NCI-H187 treated with DMSO at 0.1 percent for 48 hours (cell line): ENCODE results near the gene GUCD1.
"Not testable (repeated sequence)": the region's sequence is repeated elsewhere in the genome, so short reads cannot be mapped to it uniquely, and the experiment has no call there.

ENCODE experiments used
- DNase-seq: peaks from one replicate; lab custom pipeline; 2025; lab: John Stamatoyannopoulos, UW

The GUCD1 gene

DNA sequence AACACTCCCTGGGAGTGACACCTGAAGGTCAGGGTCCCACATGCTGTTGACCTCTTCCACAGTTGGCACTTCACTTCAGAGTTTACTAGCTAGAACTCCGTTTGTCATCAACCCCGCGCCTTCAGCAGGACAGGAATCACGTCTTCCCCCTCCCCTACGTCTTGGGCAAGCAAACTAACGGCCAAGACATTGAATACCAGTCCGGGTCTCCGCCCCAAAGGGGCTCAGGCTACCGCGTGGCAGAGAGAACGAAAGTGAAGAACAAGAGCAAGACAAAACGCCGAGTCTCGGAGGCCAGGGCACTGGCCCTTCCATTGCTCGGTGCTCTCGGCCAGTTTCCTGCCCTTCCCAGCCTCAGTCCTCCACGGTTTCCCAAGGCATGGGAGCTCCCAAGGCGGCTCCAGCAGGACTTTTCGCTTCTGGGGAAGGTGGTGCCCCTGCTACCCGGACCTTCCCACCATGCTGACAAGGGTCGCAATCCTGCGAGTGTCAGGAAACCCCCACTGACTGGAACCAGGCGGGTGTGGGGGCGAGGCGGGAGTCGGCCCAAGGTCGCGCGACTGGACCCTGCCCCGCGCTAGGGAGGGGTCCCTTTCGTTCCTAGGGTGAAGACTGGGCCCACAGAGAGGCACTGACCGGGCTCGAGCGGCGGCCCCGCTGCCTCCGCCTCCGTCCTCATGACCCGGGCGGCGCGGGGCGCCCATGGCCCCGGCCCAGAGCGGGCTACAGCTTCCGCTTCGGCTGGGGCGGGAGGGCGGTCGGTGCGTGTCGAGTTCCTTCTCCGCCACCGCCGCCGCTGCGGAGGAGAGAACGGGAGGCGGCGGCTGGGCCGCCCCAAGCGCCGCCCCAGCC, at the start of gene GUCD1:
GUCD1 (minus strand) TSS at position 826 of the 852 bp plus-strand sequence; CDS start at position 679, 147 bp downstream.
- no peak for DNase-seq

DNA sequence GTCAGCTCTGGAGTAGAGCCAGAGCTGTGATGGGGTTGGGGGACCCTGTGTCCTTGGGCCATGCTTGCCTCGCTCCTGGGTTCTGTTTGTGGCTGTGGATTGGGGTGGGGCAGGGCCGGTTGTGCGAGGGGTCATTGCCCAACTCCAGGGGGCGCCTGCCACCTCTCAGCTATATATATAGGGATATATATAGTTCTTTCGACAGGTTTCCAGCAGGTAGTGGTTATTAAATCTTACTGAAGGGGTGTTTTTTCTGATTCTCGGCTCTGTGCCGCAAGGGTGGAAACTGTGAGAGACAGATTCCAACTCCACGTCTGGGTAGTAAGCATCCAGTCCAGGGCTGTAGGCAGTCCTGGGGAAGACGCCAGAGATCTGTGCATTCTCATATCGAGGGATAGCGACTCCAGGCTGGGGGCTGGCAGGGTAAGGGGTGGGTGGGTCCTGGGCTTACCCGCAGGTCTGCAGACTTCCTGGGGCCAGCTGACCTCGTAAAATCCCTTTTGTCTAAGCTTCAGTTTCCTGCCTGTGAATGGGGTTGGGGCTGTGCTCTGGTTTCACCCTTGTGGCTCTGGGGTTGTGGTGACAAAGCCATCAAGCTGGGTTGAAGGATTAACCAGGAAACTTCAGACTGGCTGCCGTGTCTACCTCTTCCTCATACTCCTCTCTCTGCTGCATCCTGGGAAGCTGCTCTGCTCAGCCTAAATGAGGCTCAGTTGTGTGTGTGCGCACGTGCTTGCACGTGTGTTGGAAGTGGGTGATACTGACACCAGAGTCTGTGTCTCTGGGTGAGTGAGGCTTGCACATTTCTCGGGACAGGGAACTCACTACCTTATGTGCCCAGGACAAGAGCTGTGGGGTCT, 49.1 kb upstream of the GUCD1 start:
- DNase-seq = not testable (repeated sequence)

DNA sequence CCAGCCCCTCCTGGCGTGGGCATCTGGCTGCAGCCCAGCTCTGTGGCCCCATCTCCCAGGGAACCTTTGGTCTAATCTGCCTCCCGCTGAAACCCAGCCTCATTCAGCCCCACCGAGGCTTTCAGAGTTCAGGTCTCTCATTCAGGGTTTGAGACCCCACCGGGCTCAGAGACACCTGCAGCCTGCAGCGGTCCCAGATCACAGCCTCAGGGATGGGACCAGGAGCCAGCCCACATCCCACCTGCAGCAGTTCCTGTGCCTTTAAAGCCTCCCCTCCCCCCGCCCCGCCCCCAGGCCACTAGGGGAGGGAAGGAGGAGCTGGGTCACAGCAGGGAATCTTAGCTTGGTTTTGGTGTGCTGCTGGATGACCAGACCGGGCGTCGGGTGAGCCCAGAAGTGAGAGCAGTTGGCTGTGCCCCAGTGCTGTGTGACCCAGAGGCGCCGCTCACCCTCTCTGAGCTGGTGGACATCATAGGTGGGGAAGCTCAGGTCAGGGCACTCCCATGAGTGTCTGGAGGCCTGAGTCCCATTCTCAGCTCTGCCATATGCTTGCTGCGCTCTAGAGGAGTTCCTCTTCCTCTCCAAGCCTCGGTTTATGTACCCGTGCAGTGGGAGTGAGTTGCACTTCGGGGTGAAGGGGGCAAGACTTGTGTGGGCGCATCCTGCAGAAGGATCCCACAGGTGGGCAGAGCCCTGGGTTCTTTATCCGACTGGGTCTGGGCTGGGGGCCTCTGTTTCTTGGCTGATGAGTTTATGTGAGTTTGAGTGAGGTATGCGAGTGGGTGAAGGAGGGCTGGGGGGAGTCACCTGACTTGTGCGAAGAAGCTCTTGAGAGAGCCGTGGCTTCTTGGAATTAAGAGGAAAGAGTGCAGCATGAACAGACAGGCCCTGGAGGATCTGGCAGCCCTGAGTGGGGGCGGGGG, 48.2 kb upstream of the GUCD1 start, which contains the start of gene GGT1:
GGT1 (plus strand) TSS at position 347 of the 923 bp plus-strand sequence. CDS start 7,889 bp downstream, outside the sequence.
- DNase-seq = not testable (repeated sequence)

DNA sequence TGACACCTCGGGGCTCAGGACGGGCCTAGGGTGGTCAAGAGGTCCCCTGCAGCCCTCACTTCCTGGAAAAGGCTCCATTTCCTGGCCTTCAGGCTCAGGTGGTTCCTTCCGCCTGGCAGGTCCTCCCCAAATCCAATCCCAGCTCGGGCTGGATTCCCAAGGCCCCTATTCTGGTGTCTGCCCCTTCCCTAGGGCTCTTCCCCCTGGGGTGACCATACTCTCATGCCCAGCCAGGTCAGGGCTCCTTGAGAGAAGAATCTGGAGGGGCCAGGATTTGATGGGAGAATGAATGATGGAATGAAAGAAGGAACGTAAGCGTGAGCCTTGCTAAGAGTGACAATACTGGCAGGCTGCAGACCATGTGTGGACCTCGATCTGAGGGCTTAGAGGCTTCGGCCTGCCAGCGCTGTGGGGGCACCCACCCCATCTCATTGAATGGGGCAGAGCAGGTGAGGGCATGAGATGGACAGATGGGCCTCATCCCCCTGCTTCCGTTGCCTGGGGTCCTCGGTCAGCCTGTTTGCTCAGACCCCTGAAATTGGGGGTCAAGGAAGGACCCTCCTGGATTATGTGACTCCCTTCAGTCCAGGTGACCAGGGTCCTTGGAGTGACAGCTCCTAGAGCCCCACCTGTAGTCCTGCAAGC, 47.3 kb upstream of the GUCD1 start:
- DNase-seq = not testable (repeated sequence)

DNA sequence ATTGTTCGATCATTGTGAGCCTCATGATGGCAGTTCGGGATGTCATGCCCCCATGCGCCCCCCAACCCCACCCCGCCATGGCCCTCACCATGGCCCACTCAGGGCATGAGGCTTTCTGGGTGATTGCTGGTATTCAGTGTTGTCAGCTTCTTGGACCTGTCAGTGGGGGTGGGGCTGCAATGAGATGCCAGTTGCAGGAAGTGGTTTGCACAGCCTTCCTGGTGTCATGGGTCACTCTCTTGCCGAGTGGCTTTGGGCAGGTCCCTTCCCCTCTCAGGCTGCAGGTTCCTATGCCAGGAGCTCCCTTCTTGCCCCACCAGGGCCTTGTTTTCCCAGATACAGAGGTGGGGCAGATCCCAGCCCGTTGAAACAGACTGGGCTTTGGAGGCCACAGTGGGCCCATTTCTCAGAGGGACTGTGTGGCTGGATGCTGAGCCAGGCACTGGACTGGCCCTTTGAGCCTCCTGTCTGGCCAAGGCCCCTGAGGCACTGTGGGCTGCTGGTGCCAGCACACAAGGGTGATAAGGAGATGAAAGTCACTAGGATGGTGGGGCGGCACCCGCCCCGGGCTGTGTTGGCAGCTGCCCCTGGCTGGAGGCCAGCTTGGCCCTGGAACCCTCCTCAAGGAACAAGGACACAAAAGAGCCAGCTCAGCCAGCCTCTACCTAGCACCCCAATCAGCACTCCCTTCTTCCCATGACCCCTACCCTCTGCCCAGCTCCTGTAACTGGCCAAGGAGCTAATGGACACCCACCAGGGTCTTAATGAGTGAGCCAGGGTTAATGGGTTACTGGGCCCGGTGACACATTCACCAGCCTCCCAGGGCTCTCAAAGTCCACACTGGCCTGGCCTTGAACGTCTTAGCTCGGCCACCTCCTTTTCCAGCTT, 46.5 kb upstream of the GUCD1 start:
- no peak for DNase-seq

DNA sequence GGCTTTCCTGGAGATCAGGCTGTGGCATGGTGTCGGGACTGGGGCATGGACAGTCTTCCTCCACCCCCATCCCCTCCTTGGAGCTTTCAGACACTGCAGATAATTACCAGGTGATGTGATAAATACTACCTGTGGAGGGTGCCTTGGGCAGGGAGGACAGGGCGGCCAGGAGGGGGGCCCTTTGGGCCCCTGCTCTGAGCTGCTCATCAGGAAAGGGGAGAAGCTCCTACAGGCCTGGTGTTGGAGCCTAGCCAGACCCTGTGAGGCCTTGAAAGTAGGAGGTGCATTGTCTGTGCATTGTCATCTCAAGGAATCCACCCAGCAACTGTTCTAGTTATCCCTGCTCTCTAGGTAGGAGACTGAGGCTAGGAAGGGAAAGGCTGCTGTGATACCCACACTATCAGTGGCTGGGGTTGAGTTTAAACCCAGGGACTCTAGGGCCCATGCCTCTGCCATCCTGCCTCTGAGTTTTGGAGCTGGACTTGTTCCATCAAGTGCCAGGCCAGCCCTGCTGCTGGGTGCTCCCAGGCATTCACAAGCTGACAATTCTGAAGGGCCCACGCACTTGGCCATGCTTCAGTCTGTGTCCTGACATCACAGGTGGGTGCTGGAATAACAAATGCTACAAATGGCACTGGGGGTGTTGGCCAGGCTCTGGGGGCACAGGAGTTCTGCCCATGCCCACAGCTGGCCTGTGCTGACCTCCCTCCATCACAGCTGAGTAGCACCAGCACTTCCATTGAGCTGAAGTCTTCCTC, 45.2 kb upstream of the GUCD1 start:
- DNase-seq = not testable (repeated sequence)

DNA sequence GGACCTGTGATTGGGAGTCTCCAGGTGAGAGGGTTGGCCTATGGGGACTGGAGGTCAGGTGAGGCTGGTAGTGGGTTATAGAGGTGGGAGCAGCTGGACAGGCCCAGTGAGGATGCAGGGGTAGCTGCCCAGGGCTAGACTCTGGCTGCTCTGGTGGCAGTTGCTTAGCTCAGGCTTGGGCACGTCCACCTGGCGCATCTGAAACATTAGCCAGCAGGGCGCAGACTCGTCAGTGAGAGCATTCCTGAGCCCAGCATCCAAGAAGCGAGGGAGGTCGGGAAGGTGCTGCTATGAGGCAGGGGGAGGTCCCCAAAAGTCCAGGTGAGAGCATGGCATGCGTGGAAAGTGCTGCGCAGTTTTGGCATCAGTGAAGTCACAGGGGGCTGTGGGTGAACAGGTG, 44.6 kb upstream of the GUCD1 start:
- DNase-seq = no peak

DNA sequence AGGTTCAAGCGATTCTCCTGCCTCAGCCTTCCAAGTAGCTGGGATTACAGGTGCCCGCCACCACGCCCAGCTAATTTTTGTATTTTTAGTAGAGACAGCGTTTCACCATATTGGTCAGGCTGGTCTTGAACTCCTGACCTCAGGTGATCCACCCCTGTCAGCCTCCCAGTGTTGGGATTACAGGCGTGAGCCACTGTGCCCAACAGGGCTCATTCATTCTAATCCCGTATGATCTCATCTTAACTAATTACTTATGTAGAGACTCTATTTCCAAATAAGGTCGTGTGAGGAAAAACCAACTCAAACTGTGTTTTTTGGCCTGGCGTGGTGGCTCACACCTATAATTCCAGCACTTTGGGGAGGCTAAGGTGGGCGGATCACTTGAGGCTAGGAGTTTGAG, 42.1 kb upstream of the GUCD1 start:
- DNase-seq = not testable (repeated sequence)

DNA sequence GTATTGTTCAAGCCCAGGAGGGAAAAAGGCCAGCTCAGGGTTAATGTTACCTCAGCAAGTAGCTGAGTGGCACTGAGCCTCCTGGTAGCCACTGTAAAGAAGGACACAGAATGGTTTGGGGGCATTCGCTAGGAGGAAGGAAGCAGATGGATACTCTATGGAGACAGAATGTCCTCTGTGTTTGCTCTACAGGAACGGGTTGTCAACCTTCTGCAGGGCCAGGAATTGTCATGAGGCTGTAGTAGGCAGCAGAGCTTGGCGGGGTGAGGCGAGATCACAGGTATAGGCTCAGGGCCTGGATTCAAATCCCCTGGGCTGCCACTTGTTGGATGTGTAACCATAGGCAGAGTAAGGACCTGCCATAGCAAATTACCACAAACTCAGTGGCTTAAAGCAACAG, 40.9 kb upstream of the GUCD1 start:
- DNase-seq = no peak

DNA sequence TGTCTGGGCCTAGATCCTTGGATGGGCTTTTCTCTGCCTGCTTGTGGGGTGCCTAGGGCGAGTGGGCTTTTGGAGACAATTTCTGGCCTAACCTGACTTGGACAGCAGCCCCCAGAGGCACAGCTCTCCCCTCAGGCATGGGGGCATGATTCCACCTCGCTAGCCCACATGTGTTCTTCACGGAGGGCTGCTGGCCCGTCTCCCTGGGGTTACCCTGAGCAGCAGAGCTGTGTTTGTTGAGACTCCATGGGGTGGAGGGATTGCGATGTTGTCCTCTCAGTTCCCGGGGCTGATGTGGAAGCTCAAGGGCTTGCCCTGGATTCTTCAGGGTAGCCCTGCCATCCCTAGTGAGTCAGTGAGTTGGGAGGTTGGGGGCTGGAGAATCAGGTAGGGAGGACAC, 40.3 kb upstream of the GUCD1 start:
- no peak for DNase-seq

DNA sequence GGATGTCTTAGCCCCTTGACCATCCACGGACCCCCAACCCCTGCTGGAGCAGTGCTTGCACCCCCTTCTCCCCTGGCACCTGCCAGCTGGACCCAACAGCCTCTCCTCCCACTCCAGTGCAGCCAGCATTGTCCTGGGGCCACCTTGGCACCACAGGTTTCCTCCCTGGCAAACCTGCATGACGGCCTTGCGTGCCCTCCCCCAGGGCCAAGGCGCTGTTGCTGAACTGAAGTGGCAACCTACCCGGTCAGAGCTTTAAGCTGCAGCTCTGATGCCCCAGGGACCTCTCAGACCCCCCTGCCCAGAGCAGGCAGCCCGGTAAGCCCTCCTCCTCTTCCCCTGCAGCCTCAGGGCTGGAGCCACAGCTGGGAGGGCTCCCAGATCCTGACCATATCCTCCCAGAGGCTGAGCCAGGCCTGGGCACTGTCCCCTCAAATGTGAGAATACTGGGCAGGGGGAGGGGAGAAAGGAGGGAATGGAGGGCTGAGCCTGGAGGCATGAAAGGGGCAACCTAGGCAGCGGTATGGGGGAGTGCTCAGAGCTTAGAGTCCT, 39.7 kb upstream of the GUCD1 start:
- no peak for DNase-seq

DNA sequence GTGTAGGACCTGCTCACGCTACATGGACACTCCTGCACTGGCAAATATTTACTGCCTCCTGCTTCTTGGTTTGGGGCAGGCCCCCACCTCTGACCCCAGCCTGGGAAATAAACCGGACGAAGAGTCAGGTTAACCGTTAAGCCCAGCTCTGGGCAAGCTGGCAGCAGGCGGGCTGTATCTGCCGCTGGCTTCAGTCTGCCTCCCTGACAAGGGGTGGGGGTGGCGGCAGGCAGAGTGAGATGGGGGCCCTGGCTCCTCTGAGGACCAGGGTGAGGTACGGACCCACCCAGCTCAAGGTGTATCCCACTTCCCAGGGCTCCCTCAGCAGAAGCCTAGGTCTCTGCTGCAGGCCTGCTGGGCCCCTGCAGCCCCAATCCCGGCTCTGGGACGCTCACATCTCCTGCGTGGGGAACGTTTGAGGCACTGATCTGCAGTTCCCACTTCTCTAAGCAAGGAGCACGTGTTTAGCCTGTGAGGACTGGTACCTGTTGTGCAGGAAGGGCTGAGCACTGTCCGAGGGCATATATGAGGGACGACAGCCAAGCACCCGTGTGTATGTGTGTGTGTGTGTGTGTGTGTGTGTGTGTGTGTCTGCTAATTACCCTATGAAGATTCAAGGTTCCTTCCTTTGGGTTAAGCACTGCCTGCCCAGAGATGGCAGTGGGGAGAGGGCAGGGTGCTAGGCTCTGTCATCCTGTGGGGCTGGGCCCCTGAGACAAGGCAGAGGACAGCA, 39.1 kb upstream of the GUCD1 start:
- no peak for DNase-seq

DNA sequence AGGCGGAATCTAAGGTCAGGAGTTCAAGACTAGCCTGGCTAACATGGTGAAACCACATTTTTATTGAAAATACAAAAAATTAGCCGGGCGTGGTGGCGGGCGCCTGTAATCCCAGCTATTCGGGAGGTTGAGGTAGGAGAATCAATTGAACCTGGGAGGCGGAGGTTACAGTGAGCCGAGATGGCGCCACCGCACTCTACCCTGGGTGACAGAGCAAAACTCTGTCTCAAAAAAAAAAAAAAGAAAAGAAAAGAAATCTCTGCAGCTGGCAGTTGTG, 38.6 kb upstream of the GUCD1 start:
- not testable (repeated sequence) for DNase-seq

DNA sequence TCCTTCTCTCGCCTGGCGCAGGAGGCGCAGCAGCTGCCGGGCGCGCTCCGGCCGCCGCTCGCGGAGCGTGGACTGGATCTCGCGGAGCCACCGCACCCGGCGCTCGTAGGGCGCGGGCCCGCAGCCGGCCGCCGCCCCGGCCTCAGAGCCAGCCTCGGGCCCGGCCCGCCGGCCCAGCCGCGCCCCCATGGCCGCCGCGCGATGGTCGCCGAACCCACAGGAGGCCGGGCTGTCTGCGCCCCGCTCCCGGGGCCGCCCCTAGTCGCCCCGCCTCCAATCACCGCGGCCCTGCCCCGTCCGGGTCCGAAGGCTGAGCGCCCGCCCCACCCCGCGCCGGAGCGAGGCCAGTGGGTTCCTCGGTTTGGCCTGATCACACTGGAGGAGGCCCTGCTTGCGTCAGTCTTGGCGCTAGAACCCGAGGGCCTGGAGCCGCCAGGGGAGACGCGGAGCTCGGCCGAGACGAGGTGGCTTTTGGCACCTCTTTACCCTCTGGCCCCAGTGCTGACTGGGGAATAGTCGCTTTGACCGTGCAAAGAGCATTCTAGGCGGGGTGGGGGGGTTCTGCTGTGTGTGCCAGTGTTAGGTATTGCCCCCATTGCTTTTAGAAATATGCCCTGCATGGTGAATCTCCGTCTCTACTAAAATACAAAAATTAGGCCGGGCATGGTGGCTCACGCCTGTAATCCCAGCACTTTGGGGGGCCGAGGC, 38.1 kb upstream of the GUCD1 start, which contains the start of gene LRRC75B:
LRRC75B (minus strand) TSS at position 223 of the 708 bp plus-strand sequence; CDS start at position 189, 34 bp downstream.
- DNase-seq = no peak

DNA sequence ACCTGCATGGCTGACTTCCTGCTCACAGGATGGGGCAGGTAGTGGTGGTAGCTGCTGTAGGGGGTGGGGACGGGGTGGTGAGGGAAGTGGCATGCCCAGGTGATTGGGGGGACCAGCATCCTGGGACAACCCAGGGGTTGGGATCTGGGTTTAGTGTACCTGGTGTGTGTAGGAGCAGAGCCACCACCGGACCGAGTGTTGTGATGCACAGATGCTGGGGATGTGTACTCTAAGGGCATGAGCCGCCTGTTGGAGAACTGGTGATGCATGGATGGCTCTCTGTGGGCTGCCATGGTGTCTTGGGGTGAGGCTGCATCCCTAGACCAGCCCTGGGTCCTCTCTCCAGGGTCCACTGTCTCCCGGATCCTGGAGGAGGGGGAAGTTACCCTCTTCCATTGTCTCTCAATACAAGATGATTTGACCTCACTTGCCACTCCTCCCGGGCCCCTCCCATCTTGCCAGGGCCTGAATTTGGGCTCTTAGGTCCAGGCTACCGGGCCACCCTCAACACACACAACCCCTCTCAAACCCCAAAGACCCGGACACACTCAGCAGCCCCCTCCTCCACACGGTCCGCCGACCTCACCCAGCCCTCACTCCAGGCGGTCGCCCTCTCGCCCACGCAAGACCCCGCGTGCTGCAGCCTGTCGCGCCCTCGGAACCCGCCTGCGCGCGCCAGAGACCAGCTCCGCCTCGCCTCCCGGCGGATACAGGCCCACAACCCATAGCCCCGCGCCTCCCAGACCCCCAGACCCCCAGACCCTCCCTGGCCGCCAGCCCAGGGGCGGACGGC, 37.3 kb upstream of the GUCD1 start:
- DNase-seq = no peak

DNA sequence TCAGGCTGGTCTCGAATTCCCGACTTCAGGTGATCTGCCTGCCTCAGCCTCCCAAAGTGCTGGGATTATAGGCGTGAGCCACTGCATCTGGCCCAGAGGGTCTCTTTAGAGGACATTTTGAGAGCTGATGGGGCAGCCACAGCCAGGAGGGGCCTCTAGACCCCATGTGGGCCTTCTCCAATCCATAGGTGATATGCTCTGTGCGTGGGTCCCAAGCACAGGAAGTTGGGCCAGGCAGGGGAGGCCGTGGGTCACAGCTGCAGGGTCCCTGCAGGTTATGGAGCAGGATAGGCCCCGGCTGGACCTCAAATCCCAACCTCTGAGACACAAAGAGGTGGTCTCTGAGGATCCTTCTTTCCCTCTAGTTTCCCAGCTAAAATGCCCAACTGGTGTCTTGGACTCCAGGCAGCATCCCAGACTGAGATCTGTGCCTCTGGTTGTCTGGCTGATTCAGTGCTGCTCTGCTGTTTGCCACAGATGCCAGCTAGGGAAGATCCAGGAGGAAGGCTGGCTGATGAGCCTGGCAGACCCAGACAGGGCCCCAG, 36.4 kb upstream of the GUCD1 start:
- no peak for DNase-seq
